ENCODE results near the gene BCL2A1.

GRCh38 chr15:79919090-79919748 lies 51.8 kb downstream of the BCL2A1 start:
- TF ChIP-seq CTCF (IDR thresholded peaks at IDR 0.05) = no peak
- TF ChIP-seq POLR2AphosphoS5 (IDR thresholded peaks at IDR 0.05; ENCODE audit: low read depth, low read length) = no peak
- no peak for TF ChIP-seq REST (IDR thresholded peaks at IDR 0.05; ENCODE audit: insufficient read depth in 1 of 2, low read depth in 2 of 2, low read length in 1 of 2)
